Astrocyte (in vitro differentiated cells and primary cell): ENCODE data around the gene DDX18.

Experiments used
- CTCF ChIP-seq: IDR thresholded peaks from 2 replicates; pipeline ENCODE4 v1.5.1; 2011; ENCODE audit warnings: low read depth, mild to moderate bottlenecking, inconsistent platforms, low read length, moderate library complexity; ENCODE audit not compliant: insufficient read depth
- EZH2 ChIP-seq: IDR thresholded peaks from 2 replicates; pipeline ENCODE4 v1.6.1; 2012; ENCODE audit warnings: mild to moderate bottlenecking, low read length, inconsistent platforms; ENCODE audit not compliant: insufficient read depth

DNA sequence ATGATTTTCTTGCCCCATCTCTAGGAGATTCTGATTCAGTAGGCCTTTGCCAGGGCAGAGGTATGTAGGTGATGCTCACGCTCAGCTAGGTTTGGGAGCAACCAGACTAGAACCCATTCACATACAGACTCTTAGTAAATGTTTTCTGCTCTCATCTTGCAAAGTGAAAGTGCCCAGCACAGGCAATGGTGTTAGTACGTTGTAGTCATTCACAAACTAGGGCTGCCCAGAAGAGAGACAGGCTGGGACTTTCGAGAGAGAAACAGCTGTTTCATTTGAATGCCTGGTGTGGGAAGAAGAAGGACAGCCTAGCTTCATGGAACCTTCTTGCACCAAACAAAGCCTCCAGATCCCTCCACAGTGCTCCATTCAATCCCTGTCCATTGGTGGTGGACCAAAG is 19.4 kb downstream of the DDX18 start:
- TF ChIP-seq EZH2 = no peak
- TF ChIP-seq CTCF = no peak
